ENCODE data around the gene SH3RF2. TPM values are rescaled to one million over a fixed set of nuclear protein-coding genes. Genes with fewer than 3 reads are reported as not detected.
"Not testable (repeated sequence)": the region's sequence is repeated elsewhere in the genome, so short reads cannot be mapped to it uniquely, and the experiment has no call there.

The SH3RF2 gene
- total RNA-seq, 2 experiments from 2014 or later, result 0.12 TPM; not detected in 1

GRCh38 chr5:145984072-145984471, 47.7 kb downstream of the SH3RF2 start:
- DNase-seq, result no peak
- no peaks in the 10 kb centered on the region for H3K36me3 Mint-ChIP-seq
- intact Hi-C loops (cut with micrococcal nuclease), result no loop called here
- ChIA-PET CTCF (no interaction called here), POLR2A (no interaction called here)
- no peak overlapping the region for H3K4me3 Mint-ChIP-seq
- H3K9me3 Mint-ChIP-seq, result no peaks in the 10 kb centered on the region
- H3K27me3 Mint-ChIP-seq, result peaks cover 9% of the 10 kb centered on the region
- no peaks in the 10 kb centered on the region for H3K4me1 Mint-ChIP-seq (ENCODE audit: low read depth)
- no peak overlapping the region for H3K27ac Mint-ChIP-seq

GRCh38 chr5:145987856-145988255, 51.5 kb downstream of the SH3RF2 start:
- Mint-ChIP-seq H3K4me1 (ENCODE audit: low read depth) (no peaks in the 10 kb centered on the region), H3K27me3 (peaks cover 13% of the 10 kb centered on the region), H3K9me3 (peaks cover 6% of the 10 kb centered on the region), H3K27ac (no peak overlapping the region), H3K36me3 (no peaks in the 10 kb centered on the region), H3K4me3 (no peak overlapping the region)
- CTCF ChIA-PET, result no interaction called here
- intact Hi-C loops (cut with micrococcal nuclease), result no loop called here
- POLR2A ChIA-PET, result no interaction called here
- DNase-seq, result no peak

GRCh38 chr5:145988993-145989392, 52.6 kb downstream of the SH3RF2 start:
- H3K9me3 Mint-ChIP-seq, result peaks cover 10% of the 10 kb centered on the region
- H3K36me3 Mint-ChIP-seq, result no peaks in the 10 kb centered on the region
- no peak for DNase-seq
- POLR2A ChIA-PET, result no interaction called here
- CTCF ChIA-PET, result no interaction called here
- H3K27me3 Mint-ChIP-seq, result peaks cover 13% of the 10 kb centered on the region
- H3K27ac Mint-ChIP-seq, result no peak overlapping the region
- intact Hi-C loops (cut with micrococcal nuclease), result no loop called here
- H3K4me3 Mint-ChIP-seq, result no peak overlapping the region
- no peaks in the 10 kb centered on the region for H3K4me1 Mint-ChIP-seq (ENCODE audit: low read depth)

GRCh38 chr5:145989428-145989827, 53.0 kb downstream of the SH3RF2 start:
- POLR2A ChIA-PET, result no interaction called here
- intact Hi-C loops (cut with micrococcal nuclease), result no loop called here
- H3K4me3 Mint-ChIP-seq, result no peak overlapping the region

GRCh38 chr5:145990170-145990569, 53.8 kb downstream of the SH3RF2 start:
- intact Hi-C loops (cut with micrococcal nuclease), result no loop called here
- Mint-ChIP-seq H3K4me1 (ENCODE audit: low read depth) (no peaks in the 10 kb centered on the region), H3K36me3 (no peaks in the 10 kb centered on the region), H3K4me3 (no peak overlapping the region), H3K27ac (no peak overlapping the region), H3K27me3 (peaks cover 15% of the 10 kb centered on the region), H3K9me3 (peaks cover 14% of the 10 kb centered on the region)
- POLR2A ChIA-PET, result no interaction called here
- CTCF ChIA-PET, result no interaction called here
- no peak for DNase-seq

More at GRCh38 chr5:145989428-145989827, 53.0 kb downstream of the SH3RF2 start:
- DNase-seq, result no peak
- Mint-ChIP-seq H3K27me3 (peaks cover 15% of the 10 kb centered on the region), H3K27ac (no peak overlapping the region), H3K36me3 (no peaks in the 10 kb centered on the region), H3K9me3 (peaks cover 14% of the 10 kb centered on the region), H3K4me1 (ENCODE audit: low read depth) (no peaks in the 10 kb centered on the region)
- CTCF ChIA-PET, result no interaction called here

- intact Hi-C loops (cut with micrococcal nuclease), result no loop called here
- ChIA-PET POLR2A (no interaction called here), CTCF (no interaction called here)
- Mint-ChIP-seq H3K9me3 (peaks cover 14% of the 10 kb centered on the region), H3K36me3 (no peaks in the 10 kb centered on the region), H3K4me1 (ENCODE audit: low read depth) (no peaks in the 10 kb centered on the region), H3K27ac (no peak overlapping the region), H3K27me3 (peaks cover 18% of the 10 kb centered on the region), H3K4me3 (no peak overlapping the region)
- no peak for DNase-seq
Measured at GRCh38 chr5:145991044-145991575, 54.7 kb downstream of the SH3RF2 start.

GRCh38 chr5:145993538-145993937, 57.2 kb downstream of the SH3RF2 start:
- H3K27ac Mint-ChIP-seq; H3K4me1 Mint-ChIP-seq (ENCODE audit: low read depth); CTCF ChIA-PET; H3K36me3 Mint-ChIP-seq; H3K4me3 Mint-ChIP-seq; intact Hi-C loops (cut with micrococcal nuclease); DNase-seq; POLR2A ChIA-PET: not testable (repeated sequence)
- H3K27me3 Mint-ChIP-seq, result peaks cover 13% of the 10 kb centered on the region
- peaks cover 14% of the 10 kb centered on the region for H3K9me3 Mint-ChIP-seq

GRCh38 chr5:145996135-145996534, 59.8 kb downstream of the SH3RF2 start:
- ChIA-PET CTCF (no interaction called here), POLR2A (no interaction called here)
- no peak overlapping the region for H3K27ac Mint-ChIP-seq
- H3K9me3 Mint-ChIP-seq, result peaks cover 14% of the 10 kb centered on the region
- H3K4me1 Mint-ChIP-seq (ENCODE audit: low read depth), result peaks cover 7% of the 10 kb centered on the region
- DNase-seq, result no peak
- H3K36me3 Mint-ChIP-seq, result no peaks in the 10 kb centered on the region
- peaks cover 8% of the 10 kb centered on the region for H3K27me3 Mint-ChIP-seq
- intact Hi-C loops (cut with micrococcal nuclease), result no loop called here
- H3K4me3 Mint-ChIP-seq, result no peak overlapping the region

- CTCF ChIA-PET, result interaction anchor here (1.2 kb wide), 1 partner anchor 29 kb away, joined by 3 read pairs; no protein-coding TSS in a partner anchor
- H3K36me3 Mint-ChIP-seq, result no peaks in the 10 kb centered on the region
- no peak for DNase-seq
- no peak overlapping the region for H3K4me3 Mint-ChIP-seq
- intact Hi-C loops (cut with micrococcal nuclease), result no loop called here
- H3K4me1 Mint-ChIP-seq (ENCODE audit: low read depth), result peaks cover 7% of the 10 kb centered on the region
- POLR2A ChIA-PET, result interaction anchor here (0.7 to 0.8 kb wide), 2 partner anchors 53 to 59 kb away, joined by 3 read pairs; no protein-coding TSS in a partner anchor
- no peak overlapping the region for H3K27ac Mint-ChIP-seq
- peaks cover 2% of the 10 kb centered on the region for H3K9me3 Mint-ChIP-seq
- H3K27me3 Mint-ChIP-seq, result peaks cover 5% of the 10 kb centered on the region
Measured at GRCh38 chr5:145999208-145999607, 62.8 kb downstream of the SH3RF2 start.

GRCh38 chr5:146000072-146000471, 63.7 kb downstream of the SH3RF2 start:
- Mint-ChIP-seq H3K27me3 (peaks cover 3% of the 10 kb centered on the region), H3K36me3 (no peaks in the 10 kb centered on the region), H3K9me3 (no peaks in the 10 kb centered on the region), H3K4me3 (no peak overlapping the region), H3K4me1 (ENCODE audit: low read depth) (peaks cover 7% of the 10 kb centered on the region), H3K27ac (no peak overlapping the region)
- intact Hi-C loops (cut with micrococcal nuclease), result no loop called here
- ChIA-PET POLR2A (no interaction called here), CTCF (interaction anchor here (0.6 to 1.2 kb wide), 2 partner anchors 30 to 169 kb away, joined by 3 read pairs; no protein-coding TSS in a partner anchor)
- DNase-seq, result no peak

GRCh38 chr5:146001544-146002190, 65.3 kb downstream of the SH3RF2 start:
- Mint-ChIP-seq H3K4me3 (no peak overlapping the region), H3K27ac (no peak overlapping the region), H3K27me3 (no peaks in the 10 kb centered on the region), H3K36me3 (no peaks in the 10 kb centered on the region), H3K9me3 (no peaks in the 10 kb centered on the region), H3K4me1 (ENCODE audit: low read depth) (peaks cover 7% of the 10 kb centered on the region)
- DNase-seq, result no peak
- CTCF ChIA-PET, result no interaction called here
- intact Hi-C loops (cut with micrococcal nuclease), result no loop called here
- POLR2A ChIA-PET, result no interaction called here

GRCh38 chr5:146002491-146002890, 66.1 kb downstream of the SH3RF2 start:
- Mint-ChIP-seq H3K4me3 (no peak overlapping the region), H3K27ac (no peak overlapping the region), H3K27me3 (no peaks in the 10 kb centered on the region), H3K4me1 (ENCODE audit: low read depth) (peaks cover 7% of the 10 kb centered on the region), H3K36me3 (no peaks in the 10 kb centered on the region), H3K9me3 (no peaks in the 10 kb centered on the region)
- ChIA-PET CTCF (no interaction called here), POLR2A (no interaction called here)
- intact Hi-C loops (cut with micrococcal nuclease), result no loop called here
- DNase-seq, result no peak

GRCh38 chr5:146003852-146004251, 67.5 kb downstream of the SH3RF2 start:
- Mint-ChIP-seq H3K27me3 (no peaks in the 10 kb centered on the region), H3K36me3 (no peaks in the 10 kb centered on the region), H3K4me1 (ENCODE audit: low read depth) (peaks cover 7% of the 10 kb centered on the region), H3K4me3 (no peak overlapping the region), H3K27ac (no peak overlapping the region), H3K9me3 (no peaks in the 10 kb centered on the region)
- no peak for DNase-seq
- intact Hi-C loops (cut with micrococcal nuclease), result no loop called here
- POLR2A ChIA-PET, result no interaction called here
- CTCF ChIA-PET, result interaction anchor here (1.0 kb wide), 1 partner anchor 177 kb away, joined by 3 read pairs; no protein-coding TSS in a partner anchor

Data from activated CD4-positive, alpha-beta memory T cell treated with anti-CD3 and anti-CD28 coated beads for 36 hours (primary cell).